MM.1S (cell line): ENCODE measurements around the gene SH2B2.

ENCODE experiments used
- DNase-seq: peaks from one replicate; pipeline ENCODE4 v3.0.0-alpha.2; 2015
- H2AFZ ChIP-seq: fragments of 300-600 bp; sonication (generic); 2 replicates; pipeline ENCODE4 v1.6.0; 2016; ENCODE audit warnings: antibody characterized with exemption, low read length
- H3F3A ChIP-seq: fragments of 300-600 bp; sonication (generic); 2 replicates; pipeline ENCODE4 v1.6.1; 2016; ENCODE audit warnings: mild to moderate bottlenecking, antibody characterized with exemption, low read length, moderate library complexity, mixed read lengths; ENCODE audit not compliant: insufficient read depth
- H3K27ac ChIP-seq: fragments of 300-600 bp; sonication (generic); 2 replicates; pipeline ENCODE4 v1.5.1; 2016; ENCODE audit warnings: mild to moderate bottlenecking, low read length
- H3K27me3 ChIP-seq: fragments of 300-600 bp; sonication (generic); replicated peaks from 2 replicates; pipeline ENCODE4 v1.6.0; 2016; ENCODE audit warnings: low read length; ENCODE audit not compliant: insufficient read depth
- H3K36me3 ChIP-seq: fragments of 300-600 bp; sonication (generic); replicated peaks from 2 replicates; pipeline ENCODE4 v1.6.1; 2016; ENCODE audit warnings: mild to moderate bottlenecking, low read length, mixed read lengths; ENCODE audit not compliant: insufficient read depth
- H3K4me1 ChIP-seq: fragments of 300-600 bp; sonication (generic); 2 replicates; pipeline ENCODE4 v1.6.1; 2016; ENCODE audit warnings: low read length, mixed read lengths
- H3K4me2 ChIP-seq: fragments of 300-600 bp; sonication (generic); 2 replicates; pipeline ENCODE4 v1.6.0; 2016; ENCODE audit warnings: low read depth, low read length
- H3K4me3 ChIP-seq: fragments of 300-600 bp; sonication (generic); 2 replicates; pipeline ENCODE4 v1.5.1; 2016; ENCODE audit warnings: low read length, mixed read lengths
- H3K79me2 ChIP-seq: fragments of 300-600 bp; sonication (generic); 2 replicates; pipeline ENCODE4 v1.6.1; 2016; ENCODE audit warnings: mixed run types, low read length, mixed read lengths
- H3K9ac ChIP-seq: fragments of 300-600 bp; sonication (generic); 2 replicates; pipeline ENCODE4 v1.6.1; 2016; ENCODE audit warnings: low read length, mixed read lengths
- H3K9me2 ChIP-seq: fragments of 300-600 bp; sonication (generic); replicated peaks from 2 replicates; pipeline ENCODE4 v1.6.1; 2016; ENCODE audit warnings: mild to moderate bottlenecking, low read length, mixed read lengths; ENCODE audit not compliant: insufficient read depth
- H3K9me3 ChIP-seq: fragments of 300-600 bp; sonication (generic); replicated peaks from 2 replicates; pipeline ENCODE4 v1.6.1; 2016; ENCODE audit warnings: mild to moderate bottlenecking, low read length, mixed read lengths; ENCODE audit not compliant: insufficient read depth
- H4K20me1 ChIP-seq: fragments of 300-600 bp; sonication (generic); 2 replicates; pipeline ENCODE4 v1.6.1; 2016; ENCODE audit warnings: mild to moderate bottlenecking, low read length, moderate library complexity, mixed read lengths; ENCODE audit not compliant: insufficient read depth
- CTCF ChIP-seq: fragments of 300-600 bp; sonication (generic); IDR thresholded peaks from 2 replicates; pipeline ENCODE4 v1.5.1; 2016; ENCODE audit warnings: antibody characterized with exemption, low read length, mixed read lengths
- EZH2 ChIP-seq: fragments of 300-600 bp; sonication (generic); optimal IDR thresholded peaks from 2 replicates; pipeline ENCODE3; 2017; ENCODE audit warnings: low read depth, mild to moderate bottlenecking, antibody characterized with exemption, low read length, mixed read lengths
- EZH2phosphoT487 ChIP-seq: fragments of 300-600 bp; sonication (generic); IDR thresholded peaks from 2 replicates; pipeline ENCODE4 v1.6.1; 2018; ENCODE audit warnings: antibody characterized with exemption, low read length

Gene SH2B2

GRCh38 chr7:102258073-102258748 is 28.5 kb upstream of the SH2B2 start:
- no peak for DNase-seq
- H3K4me1 ChIP-seq: no peaks in the 10 kb centered on the region

GRCh38 chr7:102258749-102259107 is 27.9 kb upstream of the SH2B2 start:
- H3K4me3 ChIP-seq: no peak overlapping the region
- H3K36me3 ChIP-seq: no peaks in the 10 kb centered on the region
- no peak overlapping the region for H3K9ac ChIP-seq
- H3K27me3 ChIP-seq: no peaks in the 10 kb centered on the region
- H3K27ac ChIP-seq: no peak overlapping the region
- DNase-seq: no peak
- H3K79me2 ChIP-seq: no peaks in the 10 kb centered on the region
- no peaks in the 10 kb centered on the region for H3K4me1 ChIP-seq
- TF ChIP-seq EZH2phosphoT487: no peak
- TF ChIP-seq CTCF: no peak
- TF ChIP-seq EZH2: no peak
- no peaks in the 10 kb centered on the region for H3K9me3 ChIP-seq
- no peak overlapping the region for H2AFZ ChIP-seq
- no peak overlapping the region for H3K4me2 ChIP-seq
- H3F3A ChIP-seq: no peaks in the 10 kb centered on the region
- H4K20me1 ChIP-seq: no peaks in the 10 kb centered on the region
- no peaks in the 10 kb centered on the region for H3K9me2 ChIP-seq

More at GRCh38 chr7:102258073-102258748, 28.5 kb upstream of the SH2B2 start:
- no peak overlapping the region for H3K4me2 ChIP-seq
- H3K4me3 ChIP-seq: no peak overlapping the region
- no peaks in the 10 kb centered on the region for H3K79me2 ChIP-seq
- no peak for TF ChIP-seq EZH2phosphoT487
- TF ChIP-seq EZH2: no peak
- no peak for TF ChIP-seq CTCF
- no peaks in the 10 kb centered on the region for H3K9me3 ChIP-seq
- no peaks in the 10 kb centered on the region for H4K20me1 ChIP-seq
- no peaks in the 10 kb centered on the region for H3F3A ChIP-seq
- no peak overlapping the region for H2AFZ ChIP-seq
- no peaks in the 10 kb centered on the region for H3K27me3 ChIP-seq
- no peaks in the 10 kb centered on the region for H3K9me2 ChIP-seq
- no peak overlapping the region for H3K27ac ChIP-seq
- no peak overlapping the region for H3K9ac ChIP-seq
- H3K36me3 ChIP-seq: no peaks in the 10 kb centered on the region

- no peak overlapping the region for H3K4me3 ChIP-seq
- no peaks in the 10 kb centered on the region for H3K27me3 ChIP-seq
- DNase-seq: no peak
- no peaks in the 10 kb centered on the region for H3K79me2 ChIP-seq
- TF ChIP-seq EZH2 (no peak), EZH2phosphoT487 (no peak), CTCF (no peak)
- no peaks in the 10 kb centered on the region for H3K4me1 ChIP-seq
- no peak overlapping the region for H2AFZ ChIP-seq
- no peaks in the 10 kb centered on the region for H3K9me2 ChIP-seq
- H3K9ac ChIP-seq: no peak overlapping the region
- no peaks in the 10 kb centered on the region for H3K9me3 ChIP-seq
- no peak overlapping the region for H3K4me2 ChIP-seq
- no peaks in the 10 kb centered on the region for H3K36me3 ChIP-seq
- H3F3A ChIP-seq: no peaks in the 10 kb centered on the region
- H3K27ac ChIP-seq: no peak overlapping the region
- H4K20me1 ChIP-seq: no peaks in the 10 kb centered on the region
Measured at GRCh38 chr7:102260856-102261255, 25.8 kb upstream of the SH2B2 start.
